NOMO-1 treated with dmso at 0.1 percent for 144 hours (cell line): ENCODE results near the gene BANP.
A peak's percentile ranks its signal among the peaks of the same experiment; 100 is the strongest.
"Not testable (repeated sequence)": the region's sequence is repeated elsewhere in the genome, so short reads cannot be mapped to it uniquely, and the experiment has no call there.

Experiments
- DNase-seq: peaks from one replicate; lab custom pipeline; 2025; ENCODE audit not compliant: unreplicated experiment; lab: John Stamatoyannopoulos, UW

BANP gene

GRCh38 chr16:88013766-88014251 lies 62.6 kb downstream of the BANP start:
- DNase-seq, result no peak

DNA sequence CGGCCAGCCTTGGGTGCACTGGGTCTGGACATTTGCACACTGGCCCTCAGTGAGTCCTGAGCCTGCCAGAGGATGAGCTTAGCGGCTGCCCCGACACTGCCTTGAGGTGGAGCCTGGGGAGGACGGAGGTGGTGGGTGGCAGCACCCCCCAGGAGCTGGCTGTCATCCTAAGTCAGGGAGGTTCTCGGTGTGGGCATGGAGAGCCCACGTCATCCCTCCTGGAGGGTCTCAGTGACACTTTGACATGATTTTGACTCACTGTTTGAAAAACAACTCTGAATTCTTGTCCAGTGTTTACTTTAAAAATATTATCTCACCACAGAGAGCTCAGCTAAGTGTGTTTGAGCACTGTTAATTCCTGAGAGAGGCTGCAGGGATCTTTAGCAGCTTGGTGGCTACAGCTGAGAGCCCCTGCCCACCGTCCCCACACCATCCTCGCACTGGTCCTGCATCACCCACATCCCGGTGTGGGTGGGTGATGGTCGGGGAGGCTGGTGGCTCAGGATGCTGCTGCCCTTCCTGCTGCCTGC lies 63.1 kb downstream of the BANP start:
- DNase-seq, result no peak

DNA sequence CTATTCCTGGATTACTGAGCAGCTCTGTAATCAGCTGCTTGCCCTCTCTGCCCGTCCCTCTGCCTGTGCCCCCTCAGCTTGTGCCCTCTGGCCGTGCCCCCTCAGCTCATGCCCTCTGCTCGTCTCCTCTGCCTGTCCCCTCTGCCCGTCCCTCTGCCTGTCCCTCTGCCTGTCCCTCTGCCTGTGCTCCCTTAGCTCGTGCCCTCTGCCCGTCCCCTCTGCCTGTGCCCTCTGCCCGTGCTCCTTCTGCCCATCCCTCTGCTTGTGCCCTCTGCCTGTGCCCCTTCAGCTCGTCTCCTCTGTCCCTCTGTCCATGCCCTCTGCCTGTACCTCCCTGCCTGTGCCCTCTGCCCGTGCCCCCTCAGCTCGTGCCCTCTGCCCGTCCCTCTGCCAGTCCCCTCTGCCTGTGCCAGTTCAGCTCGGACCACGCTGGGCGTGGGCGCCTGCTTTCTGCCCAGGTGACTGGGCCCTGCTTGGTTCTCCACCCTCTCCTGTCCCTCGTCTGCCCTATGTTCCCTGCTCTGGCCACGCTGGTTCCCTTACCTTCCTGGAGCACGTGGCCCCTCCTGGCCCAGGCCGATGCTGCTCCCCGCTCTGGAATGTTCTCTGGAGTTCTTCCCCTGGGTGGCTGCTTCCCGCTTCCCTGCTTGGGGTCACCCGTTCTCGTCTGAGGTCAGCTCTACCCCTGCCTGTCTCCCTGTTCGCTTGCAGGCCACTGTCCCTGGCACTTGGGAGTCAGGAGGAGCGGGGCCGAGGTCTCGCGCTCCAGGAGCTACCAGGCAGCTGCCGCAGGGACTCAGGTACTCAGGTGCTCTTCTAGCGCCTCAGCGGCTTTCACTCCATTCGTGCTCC lies 63.9 kb downstream of the BANP start:
- DNase-seq, result no peak

DNA sequence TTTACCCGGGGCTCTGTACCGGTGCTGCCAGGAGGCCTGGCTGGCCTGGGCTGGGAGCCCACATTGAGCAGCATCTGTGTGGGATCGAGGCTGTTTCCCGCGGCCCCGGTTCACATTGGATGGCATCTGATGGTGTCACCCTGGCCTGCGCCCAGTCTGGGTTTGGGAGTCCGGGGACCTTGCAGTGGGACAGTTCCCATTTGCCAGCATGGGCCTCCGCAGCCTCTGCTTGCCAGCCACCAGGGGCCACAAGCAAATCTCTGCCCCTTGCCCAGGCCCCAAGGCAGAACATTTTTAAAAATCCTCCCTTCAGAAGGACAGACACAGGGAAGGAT lies 64.5 kb downstream of the BANP start:
- DNase-seq, result no peak

- not testable (repeated sequence) for DNase-seq
These were observed 65.2 kb downstream of the BANP start for GRCh38 chr16:88016386-88016785.

- DNase-seq, result no peak
These were observed 65.7 kb downstream of the BANP start for GRCh38 chr16:88016964-88017363.

DNA sequence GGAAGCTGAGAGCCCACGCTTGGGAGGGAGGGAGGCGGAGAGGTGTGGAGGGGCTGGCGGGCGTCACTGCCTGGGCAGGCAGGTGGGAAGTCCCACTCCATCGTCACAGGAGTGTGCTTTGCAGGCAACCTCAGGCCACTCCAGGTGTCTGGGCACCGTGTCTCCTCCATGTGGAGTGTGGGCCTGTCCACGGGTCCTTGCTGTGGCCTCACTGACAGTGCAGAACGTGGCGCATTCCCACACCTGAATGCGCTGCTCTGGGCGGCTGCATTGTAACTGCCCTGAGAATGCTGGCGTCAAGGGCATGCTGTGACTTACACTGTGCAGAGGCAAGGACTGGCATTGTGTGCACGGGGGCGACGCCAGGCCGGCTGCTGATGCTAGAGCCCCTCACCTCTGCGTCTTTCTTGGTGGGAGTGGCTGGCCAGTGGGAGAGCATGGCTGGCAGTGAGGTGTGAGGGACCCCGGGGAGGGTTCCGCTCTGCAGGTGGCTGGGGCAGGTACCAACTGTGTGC lies 66.4 kb downstream of the BANP start:
- DNase-seq, result no peak

- DNase-seq, result not testable (repeated sequence)
These were observed 67.1 kb downstream of the BANP start for GRCh38 chr16:88018382-88018781.

DNA sequence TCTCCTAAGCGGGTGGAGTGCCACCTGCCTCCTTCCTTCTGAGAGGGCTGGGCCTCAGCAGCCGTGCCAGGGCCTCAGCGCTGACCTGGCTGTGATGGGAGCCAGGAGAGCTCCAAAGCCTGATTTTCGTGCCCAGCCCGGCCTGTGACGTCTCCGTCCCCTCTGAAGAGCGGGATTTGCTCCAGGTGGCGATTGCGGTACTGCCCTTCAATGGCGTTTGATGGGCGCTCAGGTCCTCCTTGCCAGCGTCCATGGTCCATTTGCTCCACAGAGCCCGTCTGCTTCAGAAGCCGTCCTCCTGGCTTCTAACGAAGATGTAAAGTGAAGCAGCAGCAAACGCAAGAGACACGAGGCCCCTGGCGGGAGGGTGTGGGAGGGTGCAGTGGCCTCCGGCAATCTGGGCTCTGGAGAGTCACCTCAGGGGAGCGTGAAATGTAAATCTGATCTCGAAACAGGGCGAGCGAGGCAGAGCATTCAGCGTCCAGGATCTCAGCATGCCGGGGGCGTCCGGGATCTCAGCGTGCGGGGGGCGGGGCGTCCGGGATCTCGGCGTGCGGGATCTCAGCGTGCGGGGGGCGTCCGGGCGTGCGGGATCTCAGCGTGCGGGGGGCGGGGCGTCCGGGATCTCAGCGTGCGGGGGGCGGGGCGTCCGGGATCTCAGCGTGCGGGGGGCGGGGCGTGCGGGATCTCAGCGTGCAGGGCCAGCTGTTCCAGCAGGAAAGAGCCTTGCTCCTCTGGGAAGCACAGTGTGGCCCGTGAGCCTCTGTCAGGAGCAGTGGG lies 68.0 kb downstream of the BANP start:
- DNase-seq, result not testable (repeated sequence)

DNA sequence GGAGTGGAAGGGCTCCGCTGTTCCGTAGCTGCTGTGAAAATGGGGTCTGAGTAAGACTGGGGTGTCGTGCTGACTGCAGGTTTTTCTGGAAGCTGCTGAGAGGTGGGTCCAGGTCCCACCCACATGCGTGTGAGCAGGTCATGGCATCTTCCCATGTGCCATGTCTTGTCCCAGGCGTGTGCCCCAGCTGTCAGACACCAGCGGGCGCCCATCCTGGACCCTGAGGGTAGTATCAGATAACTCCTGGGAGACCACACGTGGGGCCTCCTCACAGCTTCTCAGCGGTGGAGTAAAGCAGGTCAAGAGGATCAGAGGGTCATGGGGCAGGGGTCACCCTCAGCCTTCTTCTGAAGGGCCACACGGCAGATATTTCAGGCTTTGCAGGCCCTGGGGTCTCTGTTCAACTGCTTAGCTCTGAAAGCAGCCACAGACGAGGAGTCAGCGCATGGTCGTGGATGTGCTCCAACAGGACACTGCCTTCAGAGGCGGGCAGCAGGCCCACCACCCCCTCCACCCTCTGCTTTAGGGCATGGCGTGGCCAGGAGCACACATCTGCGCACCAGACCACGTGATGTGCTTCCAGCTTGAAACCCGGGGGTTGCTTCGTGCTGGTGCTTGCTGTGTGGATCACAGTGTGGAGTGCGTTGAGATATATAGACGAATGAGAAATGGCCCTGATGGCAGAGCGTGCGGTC lies 68.7 kb downstream of the BANP start:
- no peak for DNase-seq

- DNase-seq, result no peak
These were observed 69.3 kb downstream of the BANP start for GRCh38 chr16:88020516-88020885.

- not testable (repeated sequence) for DNase-seq
These were observed 70.1 kb downstream of the BANP start for GRCh38 chr16:88021041-88021970.

DNA sequence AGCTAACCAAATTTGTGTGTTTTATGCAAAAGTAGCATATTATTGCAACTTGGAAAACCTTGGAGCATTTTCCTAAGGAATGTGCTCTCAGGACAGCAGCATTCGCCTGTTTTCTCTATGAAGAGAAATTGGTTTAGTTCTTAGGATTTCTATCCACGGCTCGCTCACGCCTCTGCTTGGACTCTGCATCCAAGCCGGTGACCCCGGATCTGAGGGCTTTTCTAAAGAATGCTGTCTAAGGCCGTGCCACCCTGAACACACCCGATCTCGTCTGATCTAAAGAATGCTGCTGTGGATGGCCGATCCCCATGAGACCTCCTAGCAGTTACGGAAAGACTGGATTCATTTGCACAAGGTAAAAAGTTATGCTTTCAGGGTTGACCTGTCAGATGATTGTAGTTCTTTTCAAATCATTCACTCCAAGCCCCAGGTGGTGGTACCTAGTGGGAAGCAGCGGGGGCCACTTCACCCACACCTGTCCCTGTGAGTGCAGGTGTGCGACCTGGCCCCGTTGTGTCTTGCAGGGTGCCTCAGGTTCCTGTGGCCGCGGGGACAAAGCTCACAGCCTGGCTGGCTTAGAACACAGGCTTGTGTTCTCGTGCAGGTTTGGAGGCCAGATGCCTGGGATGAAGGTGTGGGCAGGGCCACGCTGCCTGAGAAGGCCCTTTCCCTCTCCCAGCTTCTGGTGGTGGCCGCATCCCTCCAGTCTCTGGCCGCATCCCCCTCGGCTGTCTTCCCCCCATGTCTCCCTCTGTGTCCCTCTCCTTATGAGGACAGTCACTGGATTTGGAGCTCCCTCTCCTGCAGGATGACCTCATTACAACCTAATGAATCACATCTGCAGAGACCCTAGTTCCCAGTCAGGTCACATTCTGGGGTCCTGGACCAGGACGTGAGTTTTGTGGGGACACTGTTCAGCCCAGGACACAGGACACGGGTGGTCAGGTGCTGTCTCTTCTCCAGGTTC lies 71.1 kb downstream of the BANP start:
- no peak for DNase-seq

DNA sequence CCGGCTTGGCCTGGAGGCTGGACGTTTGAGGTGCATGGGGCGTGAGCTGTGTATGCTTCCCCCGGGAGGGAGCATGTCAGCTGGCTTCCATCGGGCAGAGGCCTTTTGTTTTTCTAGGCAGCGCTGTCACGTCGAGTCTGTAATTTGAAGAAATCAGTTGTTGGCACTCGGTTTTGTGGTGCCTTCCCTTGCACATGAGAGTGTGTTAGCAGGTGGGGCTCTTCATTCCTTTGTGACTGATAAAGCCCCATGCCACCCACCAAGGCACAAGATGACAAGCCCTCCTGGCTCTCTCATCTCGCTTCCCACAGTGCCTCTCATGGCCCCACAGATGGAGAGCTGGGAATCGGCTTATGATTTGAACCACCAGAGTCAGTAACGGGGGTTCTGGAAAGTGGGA lies 72.1 kb downstream of the BANP start:
- DNase-seq, result no peak

DNA sequence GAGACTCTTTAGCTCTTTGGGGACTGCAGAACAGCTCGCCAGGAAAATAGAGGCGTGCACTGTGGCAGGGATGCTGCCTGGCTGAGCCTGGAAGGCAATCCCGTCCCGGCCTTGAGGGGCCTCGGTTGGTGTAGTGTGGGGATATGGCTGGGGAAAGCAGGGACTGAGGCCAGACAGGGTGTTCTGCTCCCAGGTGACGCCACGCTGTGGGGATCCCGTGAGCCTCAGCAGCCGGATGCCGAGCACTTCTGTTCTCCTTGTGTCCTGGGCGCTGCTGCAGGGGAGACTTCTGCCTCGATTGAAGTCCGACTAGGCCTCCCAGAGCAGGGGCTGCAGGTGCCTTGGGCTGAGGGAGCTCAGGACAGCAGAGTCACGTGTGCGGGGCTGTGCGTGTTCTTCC lies 72.6 kb downstream of the BANP start:
- no peak for DNase-seq

DNA sequence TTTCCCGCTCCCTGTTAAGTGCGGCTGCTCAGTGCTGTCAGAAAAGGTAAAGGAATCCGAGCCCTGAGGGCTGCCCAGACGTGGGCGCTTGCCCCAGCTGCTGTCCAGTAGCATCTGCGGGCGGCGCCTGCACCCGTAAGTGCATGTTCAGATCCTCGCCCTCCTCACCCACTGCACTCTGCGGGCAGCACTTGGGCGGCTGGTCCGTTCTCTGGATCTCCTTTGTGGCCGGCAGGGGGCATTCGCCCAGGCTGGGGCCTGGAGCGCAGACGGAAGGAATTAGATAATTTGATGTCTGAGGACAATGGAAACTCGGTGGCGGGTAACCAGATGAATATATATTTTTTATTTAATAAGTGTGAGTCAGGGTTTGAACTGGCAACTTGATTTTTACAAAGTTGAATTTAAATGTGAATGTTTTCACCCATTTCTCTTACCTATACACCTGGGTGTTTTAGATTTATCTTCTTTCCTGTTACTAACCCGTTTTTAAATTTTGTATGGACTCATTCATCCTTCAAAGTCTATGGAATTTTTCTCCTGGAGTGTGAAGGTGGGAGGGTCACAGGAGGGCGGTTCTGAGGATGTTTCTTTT lies 73.4 kb downstream of the BANP start:
- peak; percentile 46 for DNase-seq

DNA sequence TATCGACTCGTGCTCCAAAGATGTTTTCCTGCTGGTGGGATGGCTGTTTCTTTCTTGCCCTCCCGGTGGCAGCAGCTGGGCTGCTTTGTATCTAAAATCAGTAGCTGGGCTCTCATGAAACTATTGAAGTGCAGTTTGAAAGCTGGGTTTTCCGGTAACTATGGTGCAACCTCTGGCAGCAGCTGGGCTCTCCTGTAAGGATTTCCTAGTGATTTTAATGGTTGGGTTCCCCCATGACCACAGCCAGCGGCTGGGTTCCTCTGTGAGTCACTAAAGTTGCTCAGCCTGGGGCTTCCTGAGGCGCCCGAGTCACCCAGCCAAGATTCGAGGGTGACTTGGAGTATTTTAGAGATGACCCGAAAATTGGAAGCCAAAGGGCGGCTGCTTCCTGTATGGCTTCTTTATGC lies 73.9 kb downstream of the BANP start:
- DNase-seq, result peak; percentile 56

DNA sequence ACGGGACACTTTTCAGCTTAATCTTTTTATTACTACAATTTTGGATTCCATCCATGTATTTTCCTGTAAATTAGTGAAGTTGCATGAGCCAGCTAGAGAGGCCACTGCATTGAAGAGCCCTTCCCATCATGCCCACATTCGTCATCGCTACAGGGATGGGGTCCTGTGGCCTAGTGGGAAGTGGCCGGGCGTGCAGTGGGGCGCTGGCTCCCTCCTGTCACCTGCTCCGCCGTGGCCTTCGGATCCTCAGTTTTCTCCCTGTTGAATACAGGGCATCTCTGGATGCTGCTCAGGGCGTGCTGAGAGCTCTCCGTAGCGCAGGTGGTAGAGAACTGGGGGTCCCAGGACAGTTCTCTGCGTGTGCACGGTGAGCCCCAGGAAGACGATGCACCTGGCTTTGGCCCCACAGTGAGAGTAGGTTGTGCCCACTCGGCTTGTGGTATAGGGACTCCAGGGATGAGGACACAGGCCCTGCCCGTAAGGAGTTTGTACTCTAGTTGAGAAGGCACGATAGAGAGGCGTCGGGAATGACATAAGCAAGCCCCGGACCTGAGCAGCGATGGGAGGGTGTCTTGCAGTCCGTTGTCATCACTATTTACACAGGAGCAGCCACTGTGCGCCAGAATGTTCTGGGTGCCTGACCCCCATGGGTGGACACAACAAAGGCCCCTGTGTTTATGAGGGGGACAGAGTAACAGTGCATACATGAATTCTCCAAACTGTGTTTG lies 74.8 kb downstream of the BANP start:
- DNase-seq, result not testable (repeated sequence)
